Stimulated activated CD4-positive, alpha-beta T cell treated with anti-CD3 and anti-CD28 coated beads, Interleukin-2, amount 100 ng/mL, for 48 hours (primary cell): ENCODE results near the gene GLRX2.
"Not testable (repeated sequence)": the region's sequence is repeated elsewhere in the genome, so short reads cannot be mapped to it uniquely, and the experiment has no call there.

Source experiments
- DNase-seq, 2 donors: peaks; one replicate each; pipeline ENCODE4 v3.0.0-alpha.2; 2020

Gene GLRX2

DNA sequence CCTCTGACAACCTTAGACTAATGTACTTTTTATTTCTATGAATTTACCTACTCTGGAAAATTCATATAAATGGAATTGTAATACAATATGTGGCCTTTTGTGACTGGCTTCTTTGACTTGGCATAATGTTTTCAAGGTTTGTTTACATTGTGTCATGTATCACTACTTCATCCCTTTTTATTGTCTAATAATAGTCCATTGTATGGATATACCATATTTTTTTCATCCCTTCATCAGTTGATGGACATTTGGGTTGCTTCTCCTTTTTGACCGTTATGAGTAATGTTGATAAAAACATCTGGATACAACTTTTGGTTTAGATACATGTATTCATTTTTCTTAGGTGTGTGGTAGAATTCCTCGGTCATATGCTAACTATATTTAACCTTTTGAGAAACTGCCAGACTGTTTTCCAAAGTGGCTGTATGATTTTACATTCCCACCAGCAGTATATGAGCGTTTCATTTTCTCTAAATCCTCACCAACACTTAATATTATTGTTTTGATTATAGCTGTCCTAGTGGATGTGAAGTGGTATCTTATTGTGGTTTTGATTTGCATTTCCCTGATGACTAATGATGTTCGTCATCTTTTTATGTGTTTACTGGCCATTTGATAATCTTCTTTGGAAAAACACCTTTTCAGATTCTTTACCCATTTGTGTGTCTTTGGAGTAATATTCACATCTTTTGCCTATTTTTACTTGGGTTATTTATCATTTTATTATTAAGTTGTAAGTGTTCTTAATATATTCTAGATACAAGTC is 42.3 kb downstream of the GLRX2 start:
- no peak for DNase-seq

DNA sequence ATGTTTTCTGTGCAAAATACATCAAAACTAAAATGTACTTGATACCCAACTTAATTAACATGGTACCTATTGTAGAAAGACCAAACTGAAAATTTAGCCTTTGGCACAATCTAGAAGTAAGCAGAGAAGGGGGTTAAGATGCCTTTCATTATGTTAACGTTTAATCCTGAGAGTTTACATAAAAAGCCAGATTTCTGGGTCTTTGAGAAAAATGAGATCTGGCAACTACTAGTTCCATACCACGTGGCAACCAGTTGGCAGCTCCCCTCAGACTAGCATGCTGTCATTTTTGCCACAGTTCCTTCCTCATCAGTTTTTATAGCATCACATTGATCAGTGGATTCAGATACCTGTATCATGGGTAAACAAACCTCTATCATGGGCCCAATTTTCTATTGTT is 44.3 kb downstream of the GLRX2 start:
- no peak for DNase-seq

DNA sequence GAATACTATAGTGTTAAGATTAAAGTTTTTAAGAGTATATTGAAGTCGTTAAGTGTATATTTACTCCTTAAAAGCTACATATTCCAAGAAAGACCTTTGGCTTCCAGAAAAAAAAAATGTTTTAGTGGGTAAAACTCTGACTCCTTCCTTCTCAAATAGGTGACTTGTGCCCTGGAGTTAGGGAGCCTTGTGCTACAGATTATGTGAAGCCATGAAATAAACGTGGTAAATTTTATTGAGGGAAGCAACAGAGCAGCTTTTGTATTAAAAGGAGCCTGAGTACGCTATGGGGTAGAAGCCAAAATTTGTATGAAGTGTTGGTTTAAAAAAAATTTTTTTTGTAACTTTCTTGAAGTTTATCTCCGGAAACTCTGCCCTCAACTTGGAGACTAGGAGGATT is 44.8 kb downstream of the GLRX2 start:
- no peak for DNase-seq

DNA sequence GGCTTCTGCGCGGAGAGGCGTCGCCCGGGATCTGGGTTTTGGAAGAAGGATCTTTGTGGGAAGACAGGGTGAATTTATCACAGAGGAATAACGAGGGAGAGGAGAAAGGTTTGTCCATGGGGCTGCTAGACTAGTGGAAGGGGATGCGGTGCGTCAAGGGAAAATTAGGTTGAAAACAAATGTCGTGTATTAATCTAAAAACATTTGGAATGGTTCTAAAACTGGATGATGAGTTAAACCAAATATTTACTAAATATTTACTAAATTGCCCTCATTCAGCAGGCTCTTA is 45.2 kb downstream of the GLRX2 start:
- no peak for DNase-seq

DNA sequence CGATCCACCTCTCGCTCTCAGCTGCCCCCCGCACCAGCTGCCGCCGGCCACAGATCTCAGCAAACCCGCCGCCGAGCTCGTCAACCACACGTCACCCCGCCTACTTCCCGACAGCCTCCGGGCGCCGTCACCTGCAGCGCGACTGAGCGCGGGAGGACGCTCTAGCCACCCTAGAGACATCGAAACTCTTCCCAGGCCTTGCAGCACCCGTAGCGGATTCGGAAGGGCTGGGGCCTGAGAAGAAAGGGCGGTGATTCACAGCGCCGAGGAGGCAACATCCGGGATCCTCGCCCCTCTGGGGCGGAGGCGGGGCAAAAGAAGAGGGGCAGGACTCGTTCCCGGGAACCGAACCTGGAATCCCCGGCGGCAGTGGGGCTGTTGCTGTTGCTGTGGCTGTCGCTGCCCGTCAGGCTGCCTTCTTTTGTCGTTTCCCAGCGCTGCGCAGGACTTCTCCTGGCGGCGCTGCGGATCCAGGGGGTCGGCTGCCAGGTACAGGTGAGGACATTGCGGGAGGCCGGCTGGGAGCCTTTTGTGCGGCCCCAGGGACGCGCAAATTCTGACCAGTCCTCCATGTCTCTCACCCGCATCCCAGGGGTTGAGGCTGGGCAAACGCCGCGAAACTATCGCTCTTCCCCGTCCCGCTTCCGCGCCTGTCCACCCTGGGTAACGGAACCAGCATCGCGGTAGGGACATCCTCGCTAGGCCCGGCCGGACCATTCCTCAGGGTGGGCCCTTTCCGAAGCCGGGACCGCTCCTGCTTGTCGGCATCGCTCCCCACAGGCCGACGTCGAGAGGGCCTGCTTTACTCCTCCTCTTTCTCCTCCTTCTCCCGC is 45.7 kb downstream of the GLRX2 start, which contains the start of the genes RO60 and UCHL5:
Gene RO60, plus strand, starts transcription at position 331 of the 833 bp plus-strand sequence. CDS start 9,443 bp downstream, outside the sequence.
Gene UCHL5, minus strand, starts transcription at position 79 of the 833 bp plus-strand sequence. CDS start 100 bp downstream, outside the sequence.
- DNase-seq, result peak; percentile 83 to 89

DNA sequence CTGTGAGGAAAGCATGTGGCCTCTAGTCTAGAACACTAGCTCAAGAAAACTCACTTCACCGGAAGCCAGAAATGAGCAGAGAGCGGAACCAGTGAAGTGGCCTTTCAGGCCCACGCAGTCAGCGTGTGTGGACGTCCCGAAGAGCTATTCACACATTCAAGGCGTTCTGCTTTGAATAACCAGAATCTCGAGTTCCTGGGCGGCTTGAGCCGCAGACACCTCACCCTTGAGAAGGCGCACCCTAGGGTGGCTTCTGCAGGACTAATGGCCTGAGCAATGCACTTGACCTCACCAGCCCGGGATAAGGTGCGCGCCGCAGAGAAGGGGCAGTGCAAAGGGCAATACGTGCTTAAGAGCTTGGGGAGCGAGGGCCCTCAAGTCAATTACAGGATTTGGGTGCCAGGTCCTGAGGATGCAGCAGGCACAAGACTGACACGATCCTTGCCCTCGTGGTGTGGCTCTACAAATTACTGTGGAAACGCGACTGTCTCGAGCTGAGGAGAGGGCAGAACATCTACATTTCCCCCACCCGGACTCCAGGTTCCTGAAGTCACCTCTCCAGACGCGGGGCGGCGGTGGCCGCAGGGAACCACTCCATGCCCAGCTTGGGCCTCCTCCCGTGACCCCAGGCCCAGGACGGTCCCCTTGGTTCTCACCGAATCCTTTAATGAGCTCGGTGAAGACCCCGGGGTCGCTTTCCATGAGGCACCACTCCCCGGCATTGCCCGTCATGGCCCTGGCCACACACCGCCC is 46.5 kb downstream of the GLRX2 start:
- DNase-seq, result peak; percentile 60 to 63

DNA sequence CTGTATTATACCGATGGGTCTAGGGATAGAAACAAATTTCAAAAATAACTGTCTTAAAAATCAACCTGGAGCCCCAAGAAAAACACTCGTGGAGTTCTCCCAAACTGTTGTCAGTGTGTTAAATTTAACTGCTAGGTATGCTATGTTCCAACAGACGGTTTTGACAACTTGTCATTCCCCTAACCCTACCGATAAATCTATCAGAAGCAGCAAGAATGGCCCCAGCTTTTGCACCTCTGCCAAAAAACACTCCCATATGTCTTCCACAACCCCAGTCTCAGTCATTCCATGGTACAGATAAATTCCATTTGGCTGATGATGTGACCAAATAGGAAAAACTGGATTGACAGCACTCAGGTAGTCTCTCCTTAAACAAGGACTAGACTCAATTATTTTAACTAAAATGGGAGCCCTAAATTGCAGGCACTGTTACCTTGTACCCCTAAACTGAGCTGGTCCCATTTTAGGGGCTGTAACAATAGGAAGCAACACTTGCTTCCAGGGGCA is 51.0 kb downstream of the GLRX2 start:
- DNase-seq, result no peak

DNA sequence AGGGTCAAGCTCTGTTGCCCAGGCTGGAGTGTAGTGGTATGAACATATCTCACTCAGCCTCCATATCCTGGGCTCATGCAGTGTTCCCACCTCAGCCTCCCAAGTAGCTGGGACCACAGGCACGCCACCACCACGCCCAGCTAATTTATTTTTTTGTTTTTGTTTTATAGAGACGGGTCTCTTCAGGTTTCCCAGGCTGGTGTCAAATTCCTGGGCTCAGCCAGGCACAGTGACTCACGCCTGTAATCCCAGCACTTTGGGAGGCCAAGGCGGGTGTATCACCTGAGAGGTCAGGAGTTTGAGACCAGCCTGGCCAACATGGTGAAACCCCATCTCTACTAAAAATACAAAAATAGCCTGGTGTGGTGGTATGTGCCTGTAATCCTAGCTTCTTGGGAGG is 56.3 kb downstream of the GLRX2 start:
- DNase-seq, result not testable (repeated sequence)
